ENCODE data around the gene PLXNB3.

PLXNB3 gene

DNA sequence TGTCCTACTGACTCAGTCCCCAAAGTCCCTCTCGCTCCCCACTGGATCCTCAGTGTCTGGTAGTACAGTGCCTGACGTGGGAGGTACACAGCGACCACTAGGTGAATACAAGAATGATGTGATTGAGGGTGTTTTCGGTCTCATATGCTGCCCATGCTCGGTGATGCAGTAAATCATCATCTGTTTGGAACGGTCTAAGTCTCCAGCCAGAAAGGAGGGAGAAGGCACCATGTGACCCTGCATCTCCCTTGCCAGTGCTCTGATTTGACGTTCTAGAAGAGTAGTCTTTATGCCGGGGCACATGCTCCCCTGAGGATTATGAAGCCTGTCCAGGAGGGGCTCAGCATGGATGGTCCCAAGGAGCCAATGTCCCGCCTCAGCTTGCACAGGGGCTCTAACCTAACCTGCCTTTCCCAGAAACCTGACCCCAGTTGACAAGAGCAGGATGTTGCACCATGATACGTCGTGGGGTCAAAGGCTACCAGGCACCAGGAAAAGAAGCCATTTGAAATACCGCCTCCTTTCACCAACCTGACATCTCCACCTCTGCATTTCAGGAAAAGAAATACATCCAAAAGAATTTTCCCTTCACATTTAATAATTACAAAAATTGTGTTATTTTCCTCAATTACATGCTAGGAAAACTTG lies 13.8 kb upstream of the PLXNB3 start:
- Histone ChIP-seq H3K36me3 (ENCODE audit: low read length) (no peaks in the 10 kb centered on the region), H3K27ac (ENCODE audit: low read depth, low read length) (no peak overlapping the region), H2AFZ (ENCODE audit: low read depth, low read length, severe bottlenecking) (no peak overlapping the region), H3K9me3 (ENCODE audit: insufficient read depth, low read length) (no peaks in the 10 kb centered on the region), H3K4me2 (ENCODE audit: low read depth, low read length, poor library complexity, severe bottlenecking) (no peak overlapping the region), H3K9me2 (replicated peaks; ENCODE audit: insufficient read depth, low read length) (no peaks in the 10 kb centered on the region), H4K20me1 (ENCODE audit: low read depth, low read length) (no peaks in the 10 kb centered on the region), H3K27me3 (ENCODE audit: low read length) (no peaks in the 10 kb centered on the region), H3K79me2 (ENCODE audit: insufficient read depth, low read length) (no peaks in the 10 kb centered on the region), H3F3A (ENCODE audit: insufficient read depth) (no peaks in the 10 kb centered on the region), H3K9ac (ENCODE audit: low read length) (no peak overlapping the region), H3K4me3 (ENCODE audit: insufficient read depth, low read length, poor library complexity, severe bottlenecking) (no peak overlapping the region)
- no peak for TF ChIP-seq EZH2phosphoT487 (conservative IDR thresholded peaks at IDR 0.05; ENCODE audit: low read length)
- TF ChIP-seq, protein P1, sequence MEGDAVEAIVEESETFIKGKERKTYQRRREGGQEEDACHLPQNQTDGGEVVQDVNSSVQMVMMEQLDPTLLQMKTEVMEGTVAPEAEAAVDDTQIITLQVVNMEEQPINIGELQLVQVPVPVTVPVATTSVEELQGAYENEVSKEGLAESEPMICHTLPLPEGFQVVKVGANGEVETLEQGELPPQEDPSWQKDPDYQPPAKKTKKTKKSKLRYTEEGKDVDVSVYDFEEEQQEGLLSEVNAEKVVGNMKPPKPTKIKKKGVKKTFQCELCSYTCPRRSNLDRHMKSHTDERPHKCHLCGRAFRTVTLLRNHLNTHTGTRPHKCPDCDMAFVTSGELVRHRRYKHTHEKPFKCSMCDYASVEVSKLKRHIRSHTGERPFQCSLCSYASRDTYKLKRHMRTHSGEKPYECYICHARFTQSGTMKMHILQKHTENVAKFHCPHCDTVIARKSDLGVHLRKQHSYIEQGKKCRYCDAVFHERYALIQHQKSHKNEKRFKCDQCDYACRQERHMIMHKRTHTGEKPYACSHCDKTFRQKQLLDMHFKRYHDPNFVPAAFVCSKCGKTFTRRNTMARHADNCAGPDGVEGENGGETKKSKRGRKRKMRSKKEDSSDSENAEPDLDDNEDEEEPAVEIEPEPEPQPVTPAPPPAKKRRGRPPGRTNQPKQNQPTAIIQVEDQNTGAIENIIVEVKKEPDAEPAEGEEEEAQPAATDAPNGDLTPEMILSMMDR (IDR thresholded peaks at IDR 0.05; ENCODE audit: insufficient read depth, low read length, poor library complexity, severe bottlenecking) = no peak

DNA sequence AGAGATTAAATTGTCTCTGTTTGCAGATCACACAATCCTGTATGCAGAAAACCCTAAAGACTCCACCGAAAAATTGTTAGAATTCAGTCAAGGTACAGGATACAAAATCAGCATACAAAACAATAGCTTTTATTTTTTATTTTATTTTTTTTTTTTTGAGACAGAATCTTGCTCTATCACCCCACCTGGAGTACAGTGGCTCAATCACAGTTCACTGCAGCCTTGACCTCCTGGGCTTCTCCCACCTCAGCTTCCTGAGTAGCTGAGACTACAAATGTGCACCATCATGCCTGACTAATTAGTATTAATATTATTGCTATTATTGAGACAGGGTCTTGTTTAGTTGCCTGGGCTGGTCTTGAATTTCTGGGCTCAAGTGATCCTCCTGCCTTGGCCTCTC lies 8.9 kb upstream of the PLXNB3 start:
- TF ChIP-seq, protein P1 (IDR thresholded peaks at IDR 0.05; ENCODE audit: insufficient read depth, low read length, poor library complexity, severe bottlenecking) = no peak
- no peak for TF ChIP-seq EZH2phosphoT487 (conservative IDR thresholded peaks at IDR 0.05; ENCODE audit: low read length)
- Histone ChIP-seq H3K9ac (ENCODE audit: low read length) (no peak overlapping the region), H3K27me3 (ENCODE audit: low read length) (no peaks in the 10 kb centered on the region), H3K27ac (ENCODE audit: low read depth, low read length) (no peak overlapping the region), H4K20me1 (ENCODE audit: low read depth, low read length) (no peaks in the 10 kb centered on the region), H3K9me2 (replicated peaks; ENCODE audit: insufficient read depth, low read length) (no peaks in the 10 kb centered on the region), H3K4me2 (ENCODE audit: low read depth, low read length, poor library complexity, severe bottlenecking) (no peak overlapping the region), H3K4me3 (ENCODE audit: insufficient read depth, low read length, poor library complexity, severe bottlenecking) (no peak overlapping the region), H3K36me3 (ENCODE audit: low read length) (no peaks in the 10 kb centered on the region), H3F3A (ENCODE audit: insufficient read depth) (no peaks in the 10 kb centered on the region), H3K79me2 (ENCODE audit: insufficient read depth, low read length) (no peaks in the 10 kb centered on the region), H3K9me3 (ENCODE audit: insufficient read depth, low read length) (no peaks in the 10 kb centered on the region), H2AFZ (ENCODE audit: low read depth, low read length, severe bottlenecking) (no peak overlapping the region)

DNA sequence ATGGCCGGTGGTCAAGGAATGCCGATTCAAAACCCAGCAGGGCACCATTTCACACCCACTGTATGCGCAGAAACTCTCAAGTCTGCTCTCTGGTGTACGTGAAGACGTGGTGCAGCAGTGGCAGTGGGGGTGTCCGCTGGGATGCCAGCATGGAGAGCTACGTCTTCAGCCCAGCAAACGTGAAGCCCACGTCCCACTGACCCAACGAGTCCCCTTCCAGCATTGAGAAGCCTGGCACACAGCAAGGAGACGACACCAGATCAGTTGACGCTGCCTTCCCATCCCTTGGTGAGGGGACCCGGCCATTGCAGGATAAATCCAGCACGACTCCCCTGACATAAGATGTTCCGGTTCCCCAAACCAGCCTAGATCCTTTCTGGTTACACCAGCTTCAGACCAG lies 2.2 kb upstream of the PLXNB3 start:
- no peak overlapping the region for H3K4me2 ChIP-seq (ENCODE audit: low read depth, low read length, poor library complexity, severe bottlenecking)
- no peaks in the 10 kb centered on the region for H3K9me3 ChIP-seq (ENCODE audit: insufficient read depth, low read length)
- H3K36me3 ChIP-seq (ENCODE audit: low read length) = no peaks in the 10 kb centered on the region
- no peaks in the 10 kb centered on the region for H3K9me2 ChIP-seq (replicated peaks; ENCODE audit: insufficient read depth, low read length)
- H3K9ac ChIP-seq (ENCODE audit: low read length) = no peak overlapping the region
- TF ChIP-seq EZH2phosphoT487 (conservative IDR thresholded peaks at IDR 0.05; ENCODE audit: low read length) = no peak
- TF ChIP-seq, protein P1 (IDR thresholded peaks at IDR 0.05; ENCODE audit: insufficient read depth, low read length, poor library complexity, severe bottlenecking) = no peak
- H3K27ac ChIP-seq (ENCODE audit: low read depth, low read length) = no peak overlapping the region
- no peaks in the 10 kb centered on the region for H3K27me3 ChIP-seq (ENCODE audit: low read length)
- no peaks in the 10 kb centered on the region for H4K20me1 ChIP-seq (ENCODE audit: low read depth, low read length)
- no peaks in the 10 kb centered on the region for H3F3A ChIP-seq (ENCODE audit: insufficient read depth)
- H3K79me2 ChIP-seq (ENCODE audit: insufficient read depth, low read length) = no peaks in the 10 kb centered on the region
- H2AFZ ChIP-seq (ENCODE audit: low read depth, low read length, severe bottlenecking) = no peak overlapping the region
- H3K4me3 ChIP-seq (ENCODE audit: insufficient read depth, low read length, poor library complexity, severe bottlenecking) = no peak overlapping the region
